GM12892 (cell line): ENCODE measurements around the gene SMTNL1.
A peak's percentile ranks its signal among the peaks of the same experiment; 100 is the strongest.

Experiments
- DNase-seq: peaks from one replicate; pipeline ENCODE4 v3.0.0; 2011; ENCODE audit not compliant: insufficient read length
- FAIRE-seq: peaks from 2 replicates; lab custom pipeline; 2011; peaks lifted over from hg19 to GRCh38; lab: Jason Lieb, UNC
- POLR2A ChIP-seq: IDR thresholded peaks from 2 replicates; pipeline ENCODE4 v1.6.1; 2011; ENCODE audit warnings: low read depth, low read length, control low read depth
- POLR2AphosphoS5 ChIP-seq: IDR thresholded peaks from 2 replicates; pipeline ENCODE4 v1.6.1; 2011; ENCODE audit warnings: low read depth, low read length, control low read depth
- TAF1 ChIP-seq: IDR thresholded peaks from 2 replicates; pipeline ENCODE4 v1.6.1; 2011; ENCODE audit warnings: low read depth, mild to moderate bottlenecking, control low read depth, low read length, borderline replicate concordance

SMTNL1 gene

DNA sequence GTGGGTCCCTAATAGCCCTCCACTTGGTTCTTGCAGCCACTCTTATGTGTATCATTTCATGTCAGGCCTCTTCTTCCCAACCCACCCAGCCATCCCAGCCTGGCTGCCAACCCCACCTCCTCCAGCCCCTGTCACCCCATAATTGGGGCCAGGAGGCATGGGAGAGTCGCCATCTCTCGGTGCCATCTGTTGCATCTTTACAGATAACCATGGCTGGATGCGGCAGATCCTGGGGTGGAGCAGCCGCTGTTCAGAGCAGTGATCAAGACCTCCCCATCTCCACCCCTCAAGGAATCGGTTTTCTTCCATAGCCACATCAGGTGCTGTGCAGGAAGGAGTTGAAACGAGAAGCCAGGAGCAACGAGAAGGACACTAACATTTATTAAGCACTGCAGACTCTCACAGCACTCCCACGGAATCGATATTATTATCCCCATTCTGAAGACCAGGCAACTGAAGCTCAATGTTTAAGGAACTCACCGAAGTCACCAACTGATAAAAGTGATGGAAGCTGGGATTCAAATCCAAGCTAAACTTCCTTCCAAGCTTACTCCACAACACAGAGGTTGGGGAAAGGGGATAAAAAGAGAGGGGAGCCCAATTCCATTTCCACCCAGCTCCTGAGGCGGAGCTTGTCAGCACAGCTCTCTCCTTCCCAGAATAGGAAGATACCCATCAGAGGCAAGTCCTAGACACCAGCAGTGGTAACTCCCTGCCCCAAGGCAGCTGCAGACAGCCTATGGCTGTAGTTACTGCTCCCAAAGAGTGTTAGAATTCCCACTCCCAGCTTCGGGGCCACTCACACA lies 24.5 kb upstream of the SMTNL1 start:
- TF ChIP-seq POLR2AphosphoS5, result no peak
- no peak for TF ChIP-seq POLR2A
- no peak for TF ChIP-seq TAF1
- DNase-seq (no peak), FAIRE-seq (peak; percentile 30)

DNA sequence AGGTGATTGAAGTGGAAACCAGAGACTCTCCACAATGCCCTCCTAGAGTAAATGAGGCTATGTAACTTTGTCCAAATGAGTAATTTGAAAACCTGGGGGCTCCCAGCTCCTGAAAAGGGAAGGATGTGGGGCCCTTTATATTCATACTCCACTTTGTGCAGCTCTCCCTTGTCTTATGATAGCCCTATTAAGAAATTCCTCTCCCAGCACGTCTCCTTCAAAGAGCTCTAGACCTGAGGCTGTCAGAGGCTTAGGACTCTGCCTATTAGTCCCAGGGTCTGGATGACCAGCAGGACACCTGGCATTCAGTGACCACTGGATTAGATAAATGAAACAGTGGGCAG lies 24.0 kb upstream of the SMTNL1 start:
- no peak for DNase-seq
- no peak for FAIRE-seq

DNA sequence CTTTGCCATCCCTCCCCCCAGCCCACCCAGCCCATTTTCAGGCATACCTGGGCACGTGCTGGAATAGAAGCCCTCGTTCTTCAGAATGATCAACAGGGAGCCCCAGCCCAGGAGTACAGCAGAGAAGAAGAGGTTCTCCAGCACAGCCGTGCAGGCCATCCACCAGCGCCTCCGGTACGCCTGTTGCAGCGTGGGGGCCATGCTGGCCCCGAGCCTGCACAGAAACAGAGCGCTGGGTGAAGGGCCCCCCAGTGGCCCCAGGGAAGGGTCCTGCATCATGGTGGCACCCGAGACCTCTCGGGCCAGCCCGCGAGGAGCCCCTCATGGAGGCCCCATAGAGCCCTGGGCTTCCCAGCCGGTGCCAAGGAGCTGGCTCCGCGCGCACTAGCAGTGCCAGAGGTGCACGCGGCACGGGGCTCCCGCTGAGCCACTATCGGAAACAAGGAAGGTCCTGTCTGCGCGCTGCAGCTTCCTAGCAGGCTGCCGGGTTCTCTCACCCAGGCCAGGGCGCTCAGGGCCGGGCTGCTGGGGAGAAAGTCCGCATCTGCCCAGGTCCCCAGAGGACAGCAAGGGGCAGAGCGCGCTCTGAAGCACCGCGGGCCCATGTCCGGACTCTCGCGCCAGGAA lies 23.4 kb upstream of the SMTNL1 start:
- TF ChIP-seq POLR2AphosphoS5 (no peak), TAF1 (no peak), POLR2A (no peak)
- peak; percentile 46 for DNase-seq

More for the DNA sequence above, 24.0 kb upstream of the SMTNL1 start:
- TF ChIP-seq POLR2AphosphoS5, result no peak
- no peak for TF ChIP-seq POLR2A
- TF ChIP-seq TAF1, result no peak

DNA sequence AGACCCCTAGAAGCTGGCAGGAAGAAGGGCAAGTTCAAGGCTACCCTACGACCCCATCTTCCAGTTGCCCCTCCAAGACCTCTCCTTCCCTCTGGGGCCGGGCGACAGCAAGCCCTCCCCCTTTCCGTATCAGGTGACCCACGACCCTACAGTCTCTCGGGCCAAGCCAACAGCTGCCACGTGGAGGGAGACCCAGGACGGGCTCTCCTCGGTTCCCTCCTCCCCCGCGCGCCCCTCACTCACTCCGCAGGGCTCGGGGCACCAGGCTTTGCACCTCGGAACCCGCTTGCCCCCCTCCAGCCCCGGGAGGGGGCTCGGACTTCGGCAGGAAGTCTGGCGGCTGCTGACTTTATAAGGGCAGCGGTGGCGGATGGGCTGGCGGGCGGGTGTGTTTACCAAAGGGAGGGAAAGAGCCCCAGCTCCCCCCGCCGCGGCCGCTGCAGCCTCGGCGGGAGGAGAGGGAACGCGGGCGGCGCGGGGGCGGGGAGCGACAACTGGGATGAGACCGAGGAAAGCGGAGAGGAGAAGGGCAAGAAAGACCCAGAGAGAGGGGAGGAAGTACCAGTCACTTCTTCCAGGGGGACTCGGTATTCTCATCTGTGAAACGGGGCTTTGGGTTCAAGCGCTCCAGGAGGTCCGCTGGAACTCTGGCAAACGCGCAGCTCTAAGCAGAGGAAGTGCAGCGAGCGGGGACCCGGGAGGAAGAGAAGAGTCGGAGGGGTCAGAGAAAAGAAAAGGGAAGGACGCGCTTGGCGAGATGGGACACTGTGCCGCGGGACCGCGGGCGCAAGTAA lies 22.7 kb upstream of the SMTNL1 start:
- no peak for TF ChIP-seq TAF1
- no peak for TF ChIP-seq POLR2AphosphoS5
- TF ChIP-seq POLR2A, result no peak
- peak; percentile 62 for DNase-seq
- no peak for FAIRE-seq

More for the DNA sequence above, 23.4 kb upstream of the SMTNL1 start:
- FAIRE-seq, result peak; percentile 81

DNA sequence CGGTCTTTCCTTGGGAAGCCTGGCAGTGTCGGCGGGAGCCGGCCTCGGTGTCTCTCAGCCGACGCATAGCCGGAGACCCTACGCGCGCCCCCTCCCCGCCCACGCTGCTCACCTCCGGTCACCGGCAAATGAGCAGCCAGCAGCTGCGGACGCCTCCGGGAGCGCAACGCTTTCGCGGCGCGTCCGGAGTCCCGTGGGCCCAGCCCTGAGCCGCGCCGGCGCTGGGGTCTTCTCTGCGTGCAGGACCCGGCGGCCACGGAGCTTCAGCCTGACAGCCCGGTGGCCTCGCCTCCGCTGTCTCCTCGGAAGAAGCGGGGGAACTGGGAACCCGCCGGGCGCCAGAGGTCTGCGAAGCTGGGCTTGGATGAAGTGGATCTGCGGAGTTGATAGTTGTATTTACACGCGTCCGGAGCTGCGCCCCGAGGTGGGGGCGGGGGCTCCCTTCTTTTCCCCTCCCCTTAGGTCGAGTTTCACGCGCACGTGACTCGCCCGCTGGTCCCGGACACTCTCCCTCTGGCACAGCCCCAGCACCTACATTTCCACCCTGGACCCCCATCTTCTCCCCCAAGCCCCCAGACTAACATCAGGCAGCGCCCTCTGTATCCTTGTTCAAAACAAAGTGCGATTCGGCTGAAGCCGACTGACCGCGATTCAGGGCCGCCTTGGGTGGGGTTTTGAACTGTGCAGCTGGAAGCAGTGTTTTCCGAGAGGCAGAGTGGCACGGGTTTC lies 21.9 kb upstream of the SMTNL1 start, which contains the start of gene SLC43A1:
SLC43A1 (minus strand) TSS at position 371 of the 729 bp plus-strand sequence. CDS start 1,591 bp downstream, outside the sequence.
- TF ChIP-seq POLR2A (no peak), POLR2AphosphoS5 (no peak), TAF1 (no peak)
- FAIRE-seq (peak; percentile 89), DNase-seq (peak; percentile 62)

DNA sequence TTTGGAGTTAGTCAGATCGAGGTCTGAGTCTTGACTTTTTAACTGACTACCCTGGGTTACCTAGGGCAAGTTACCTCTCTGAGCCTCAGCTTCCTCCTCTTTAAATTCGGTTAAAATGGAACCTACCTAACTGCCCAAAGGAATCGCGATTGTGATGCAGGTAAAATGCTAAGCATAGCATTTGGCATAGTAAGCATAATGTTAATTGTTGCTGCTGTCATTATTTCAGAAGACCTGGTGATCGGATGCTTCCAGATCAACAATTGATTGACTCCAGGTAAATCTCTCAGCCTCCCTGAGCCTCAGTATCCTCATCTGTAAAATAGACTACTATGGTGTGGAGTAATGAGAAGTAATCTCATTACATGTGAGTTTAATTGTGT lies 21.3 kb upstream of the SMTNL1 start:
- peak; percentile 40 for FAIRE-seq
- TF ChIP-seq POLR2AphosphoS5 (no peak), POLR2A (no peak), TAF1 (no peak)
- DNase-seq, result no peak

DNA sequence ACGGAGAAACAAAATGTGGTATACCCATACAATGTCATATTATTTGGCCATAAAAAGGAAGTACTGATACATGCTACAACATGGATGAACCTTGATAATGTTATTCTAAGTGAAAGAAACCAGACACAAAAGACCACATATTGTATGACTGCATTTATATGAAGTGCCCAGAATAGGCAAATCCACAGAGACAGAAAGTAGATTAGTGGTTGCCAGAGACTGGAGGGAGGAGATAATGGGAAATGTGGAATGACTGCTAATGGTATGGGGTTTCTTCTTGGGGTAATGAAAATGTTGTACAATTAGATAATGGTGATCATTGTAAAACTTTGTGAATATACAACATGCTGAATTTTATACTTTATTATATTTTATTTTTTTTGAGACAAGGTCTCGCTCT lies 16.3 kb upstream of the SMTNL1 start:
- no peak for FAIRE-seq
- TF ChIP-seq POLR2AphosphoS5 (no peak), POLR2A (no peak), TAF1 (no peak)
- DNase-seq, result no peak

DNA sequence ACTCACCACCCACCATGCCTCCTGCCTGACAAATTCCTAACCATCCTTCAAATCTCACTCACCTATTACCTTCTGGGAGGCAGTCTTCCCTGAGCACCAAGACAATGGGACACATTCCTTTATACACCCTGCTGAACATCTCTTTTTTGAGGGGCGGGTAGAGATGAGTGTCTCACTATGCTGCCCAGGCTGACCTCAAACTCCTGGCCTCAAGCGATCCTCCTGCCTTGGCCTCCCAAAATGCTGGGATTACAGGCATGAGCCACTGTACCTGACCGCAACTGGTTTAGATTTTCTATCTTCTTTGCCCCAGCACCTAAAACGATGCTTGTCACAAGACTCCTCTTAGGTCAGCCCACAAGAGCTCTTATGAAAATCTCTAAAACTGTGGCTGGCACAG lies 14.0 kb upstream of the SMTNL1 start:
- no peak for DNase-seq
- FAIRE-seq, result no peak
- no peak for TF ChIP-seq TAF1
- no peak for TF ChIP-seq POLR2A
- TF ChIP-seq POLR2AphosphoS5, result no peak

DNA sequence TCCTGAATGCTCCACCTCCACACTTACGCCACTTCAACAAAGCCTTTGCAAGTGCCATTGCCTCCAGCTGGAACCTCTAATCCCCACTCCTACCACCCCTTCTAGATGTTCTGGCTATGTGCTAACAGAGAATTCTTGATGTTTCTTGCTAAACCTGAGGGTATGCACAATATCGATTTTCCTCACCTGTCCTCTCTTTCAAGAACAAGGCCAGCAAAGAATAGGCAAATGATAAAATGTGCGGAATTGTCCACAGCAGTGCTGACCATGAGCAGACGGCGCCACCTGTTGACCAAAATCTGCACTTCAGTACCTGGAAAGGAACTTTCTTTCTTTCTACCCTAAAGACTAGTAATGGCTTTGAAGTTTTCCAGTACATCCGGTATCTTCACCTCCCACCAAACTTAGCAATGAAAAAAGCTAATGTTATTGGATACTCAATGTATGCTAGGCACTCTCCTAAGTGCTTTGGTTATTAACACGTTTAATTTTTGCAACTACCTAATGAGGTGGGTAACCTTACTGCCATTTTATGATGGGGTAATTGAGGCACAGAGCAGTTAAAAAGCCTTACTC lies 10.3 kb upstream of the SMTNL1 start:
- FAIRE-seq (peak; percentile 96), DNase-seq (no peak)
- TF ChIP-seq POLR2AphosphoS5 (no peak; the same call in none of the 2 replicates), POLR2A (no peak), TAF1 (no peak)

DNA sequence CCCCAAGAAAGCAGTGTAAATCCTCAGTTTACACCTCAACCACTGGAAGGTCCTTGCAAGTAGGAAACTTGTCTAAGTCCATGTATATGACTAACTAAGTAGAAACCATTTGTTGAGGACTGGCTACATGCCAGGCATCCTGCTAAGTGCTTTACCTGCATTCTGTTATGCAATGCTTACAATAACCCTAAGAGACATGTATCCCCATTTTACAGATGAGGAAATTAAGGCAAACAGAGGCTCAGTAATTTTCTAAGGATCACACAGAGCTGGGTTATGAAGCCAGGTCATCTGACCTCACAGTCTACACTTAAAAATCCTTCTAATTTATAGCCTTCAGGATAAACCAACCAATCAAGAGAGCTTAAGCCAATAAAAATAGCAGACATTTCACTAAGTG lies 8.4 kb upstream of the SMTNL1 start:
- TF ChIP-seq TAF1, result no peak
- TF ChIP-seq POLR2A, result no peak
- TF ChIP-seq POLR2AphosphoS5, result no peak
- FAIRE-seq, result no peak

More for the DNA sequence above, 8.4 kb upstream of the SMTNL1 start:
- no peak for DNase-seq
